Activated CD4-positive, alpha-beta T cell treated with anti-CD3 and anti-CD28 coated beads, Interleukin-10, Interleukin-2, amounts not matched to agents 100 ng/mL and 50 ng/mL, durations not matched to agents 16 hours and 8 hours (primary cell): Measurements from ENCODE around the gene CSTF2T.

ENCODE experiments used
- DNase-seq: peaks from one replicate; pipeline ENCODE4 v3.0.0-alpha.2; 2020

CSTF2T gene

GRCh38 chr10:51699475-51700227, at the start of gene CSTF2T:
TSS of gene CSTF2T (minus strand) at chr10:51699595. CDS start at chr10:51699549, 46 bp downstream.
- peak; percentile 95 for DNase-seq

GRCh38 chr10:51748959-51749358, 49.6 kb upstream of the CSTF2T start:
- DNase-seq: no peak

GRCh38 chr10:51747216-51747615, 47.8 kb upstream of the CSTF2T start:
- DNase-seq: no peak

GRCh38 chr10:51745397-51745796, 46.0 kb upstream of the CSTF2T start:
- no peak for DNase-seq

DNA sequence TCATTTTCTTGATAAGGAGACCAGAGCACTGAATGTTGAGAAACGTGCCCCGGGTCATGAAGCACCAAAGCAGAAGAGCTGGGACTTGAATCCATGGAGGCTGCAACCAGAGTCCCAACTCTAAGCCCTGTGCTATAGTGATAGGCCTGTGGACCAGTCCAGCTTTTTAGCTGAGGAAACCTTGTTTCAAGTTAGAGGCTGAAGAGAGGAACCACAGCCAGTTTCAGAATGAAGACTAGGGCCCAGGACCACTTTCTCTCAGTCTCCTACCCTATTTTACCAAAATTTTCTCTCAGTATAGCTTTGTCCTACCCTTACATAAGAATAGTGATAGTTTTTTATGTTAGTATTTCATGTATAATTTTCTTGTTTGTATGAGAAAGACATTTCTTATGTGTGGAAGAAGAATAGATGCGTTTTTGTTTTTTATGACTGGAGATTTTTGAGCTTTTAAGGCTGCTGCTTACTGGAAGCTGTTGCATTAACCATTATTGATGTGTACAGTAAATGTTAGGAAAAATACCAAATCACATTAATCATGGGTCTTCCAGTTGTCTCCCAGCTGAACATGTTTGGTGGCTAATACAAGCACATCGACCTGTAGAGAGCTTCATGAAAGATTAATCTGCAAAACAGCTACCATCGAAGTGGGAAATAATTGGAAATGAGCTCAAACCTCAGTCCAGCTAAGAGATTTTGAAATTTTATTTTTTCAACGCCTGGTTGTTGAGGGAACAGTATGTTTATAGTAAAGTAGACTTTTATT, 45.0 kb upstream of the CSTF2T start:
- DNase-seq: no peak

DNA sequence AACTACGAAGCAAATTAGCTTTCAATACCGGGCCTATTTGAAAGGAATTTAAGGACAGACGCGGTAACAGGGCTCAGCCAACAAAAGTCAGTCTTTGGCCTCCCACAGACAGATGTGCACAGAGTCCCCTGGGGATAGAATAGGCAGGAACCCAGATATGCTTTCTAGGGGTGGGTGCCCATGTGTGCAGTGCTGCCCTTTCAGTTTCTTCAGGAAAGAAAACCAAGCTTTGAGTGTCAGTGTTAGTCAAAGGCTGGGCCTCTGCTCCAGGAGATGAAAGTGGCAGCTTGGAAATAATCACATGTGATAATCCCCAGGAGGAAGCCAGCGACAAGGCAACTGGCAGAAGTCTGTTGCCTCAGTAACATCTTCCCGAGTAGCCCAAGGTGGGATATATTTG, 43.8 kb upstream of the CSTF2T start:
- no peak for DNase-seq

DNA sequence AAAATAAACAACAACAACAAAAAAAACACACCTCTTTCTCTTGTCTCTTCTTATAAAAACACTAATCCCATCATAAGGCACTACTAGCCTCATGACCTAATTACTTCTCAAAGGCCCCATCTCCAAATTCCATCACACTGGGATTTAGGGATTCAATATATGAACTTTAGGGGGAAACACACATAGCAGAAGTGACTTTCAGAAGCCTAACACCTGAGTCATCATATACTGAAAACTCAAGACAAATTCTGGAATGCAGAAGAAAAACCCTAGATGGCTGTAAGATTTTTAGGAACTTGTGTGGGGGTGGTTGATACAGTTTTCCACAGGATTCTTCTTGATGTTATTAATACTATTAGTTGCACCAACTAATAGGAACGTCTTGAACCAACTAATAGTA, 33.7 kb upstream of the CSTF2T start:
- no peak for DNase-seq

DNA sequence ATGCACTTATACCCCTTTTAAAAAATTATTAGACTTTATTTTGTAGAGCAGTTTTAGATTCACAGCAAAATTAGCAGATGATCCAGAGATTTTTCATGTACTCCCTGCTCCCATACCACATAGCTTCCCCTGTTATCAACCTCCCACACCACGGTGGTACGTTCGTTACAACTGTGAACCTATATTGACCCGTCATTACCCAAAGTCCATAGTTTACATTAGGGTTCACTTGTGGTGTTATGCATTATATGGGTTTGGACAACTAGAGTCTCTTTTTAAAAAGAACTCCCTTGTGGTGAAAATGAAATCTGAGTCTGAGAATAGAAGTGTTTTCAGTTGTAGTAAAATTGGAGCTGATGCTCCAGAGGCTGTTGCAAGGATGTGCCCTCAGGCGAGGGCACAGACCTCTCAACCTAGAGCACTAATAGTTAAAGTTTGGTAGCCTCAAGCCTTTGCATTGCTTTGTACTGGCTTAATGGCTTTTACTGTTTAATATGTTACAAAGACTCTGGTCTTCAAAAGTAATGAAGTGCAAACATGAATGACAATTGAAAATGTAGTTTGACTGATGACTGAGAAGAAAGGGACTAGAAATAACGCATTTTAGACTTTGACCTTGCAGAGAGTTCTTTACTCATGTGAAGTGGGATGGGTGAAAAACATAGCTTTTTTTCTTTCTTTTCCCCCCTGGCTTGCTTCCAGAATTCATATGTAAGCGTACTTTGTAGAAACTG, 30.6 kb upstream of the CSTF2T start:
- DNase-seq: no peak

DNA sequence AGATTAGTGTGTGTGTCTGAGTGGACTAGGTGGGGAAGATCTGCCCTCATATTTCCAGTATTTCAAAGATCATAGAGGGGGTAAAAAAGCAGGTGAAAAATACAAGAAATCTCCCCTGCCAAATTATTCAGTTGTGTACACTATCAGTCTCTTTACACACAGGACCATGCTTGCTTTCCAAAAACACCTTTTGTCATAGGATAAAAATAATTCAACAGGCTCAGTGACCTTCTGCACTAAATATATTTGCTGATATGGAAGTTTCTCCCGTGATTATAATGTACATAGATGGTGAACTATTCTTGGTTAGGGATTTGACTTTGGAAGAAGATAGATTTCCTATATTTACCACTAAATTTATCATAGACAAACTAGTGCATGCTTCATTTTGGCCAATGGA, 24.6 kb upstream of the CSTF2T start:
- no peak for DNase-seq

DNA sequence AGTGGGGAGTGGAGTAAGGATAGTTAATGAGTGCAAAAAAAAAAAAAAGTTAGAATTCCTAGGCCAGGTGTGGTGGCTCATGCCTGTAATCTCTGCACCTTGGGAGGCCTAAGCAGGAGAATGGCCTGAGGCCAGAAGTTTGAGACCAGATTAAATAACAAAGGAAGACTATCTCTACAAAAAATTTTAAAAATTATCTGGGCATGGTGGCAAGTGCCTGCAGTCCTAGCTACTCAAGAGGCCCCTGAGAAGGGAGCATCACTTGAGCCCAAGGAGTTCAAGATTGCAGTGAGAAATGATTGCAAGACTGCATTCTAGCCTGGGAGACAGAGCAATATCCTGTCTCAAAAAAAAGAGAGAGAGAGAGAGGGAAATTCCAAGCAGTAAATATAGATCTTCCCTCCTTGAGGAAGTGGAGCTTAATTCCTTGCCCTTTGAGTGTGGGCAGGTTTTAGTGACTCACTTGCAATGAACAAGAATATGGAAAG, 19.5 kb upstream of the CSTF2T start:
- no peak for DNase-seq

- no peak for DNase-seq
These were observed 17.6 kb upstream of the CSTF2T start for GRCh38 chr10:51716981-51717380.

DNA sequence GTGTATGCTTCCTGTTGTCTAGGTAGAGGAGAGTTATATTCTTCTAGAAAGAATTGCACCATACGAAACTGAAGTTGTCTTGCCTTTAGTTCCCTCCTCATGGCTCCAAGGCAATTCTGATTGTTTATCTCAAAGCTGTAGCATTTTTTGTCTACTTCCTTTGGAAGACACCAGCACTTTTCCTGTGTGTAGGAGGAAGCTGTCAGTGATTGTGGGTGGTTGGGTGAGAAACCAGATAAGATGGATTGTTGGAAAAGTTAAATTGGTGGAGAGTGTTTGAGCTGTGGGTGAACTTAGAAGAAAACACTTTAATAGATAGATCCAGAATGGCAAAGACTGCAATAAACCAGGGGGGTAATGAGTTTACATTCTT, 12.1 kb upstream of the CSTF2T start:
- DNase-seq: no peak

- no peak for DNase-seq
These were observed 10.1 kb upstream of the CSTF2T start for GRCh38 chr10:51709324-51709972.

DNA sequence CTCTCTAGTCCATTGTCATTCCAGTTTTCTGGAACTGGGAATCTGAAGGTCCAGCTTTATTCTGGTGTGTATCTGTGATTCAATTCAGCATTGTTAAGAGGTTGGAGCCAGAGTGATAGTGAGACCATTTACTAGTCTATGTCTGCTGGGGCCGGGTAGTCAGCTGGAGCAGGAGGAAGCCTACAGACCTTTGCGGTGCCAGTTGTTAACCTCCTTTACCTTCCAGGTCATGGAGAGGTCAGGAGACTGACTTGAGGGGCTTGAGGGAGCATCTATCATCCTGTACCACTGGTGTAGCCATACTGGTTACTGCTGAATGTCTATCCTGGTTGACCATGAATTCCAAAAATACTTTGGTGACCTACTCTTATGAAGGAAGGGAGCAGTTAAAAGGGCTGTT, 9.2 kb upstream of the CSTF2T start:
- no peak for DNase-seq

GRCh38 chr10:51707821-51708424, 8.5 kb upstream of the CSTF2T start:
- no peak for DNase-seq

GRCh38 chr10:51707392-51707791, 8.0 kb upstream of the CSTF2T start:
- DNase-seq: no peak

- DNase-seq: no peak
These were observed 6.8 kb upstream of the CSTF2T start for GRCh38 chr10:51706225-51706624.

- DNase-seq: no peak
These were observed 6.4 kb upstream of the CSTF2T start for GRCh38 chr10:51705774-51706173.

DNA sequence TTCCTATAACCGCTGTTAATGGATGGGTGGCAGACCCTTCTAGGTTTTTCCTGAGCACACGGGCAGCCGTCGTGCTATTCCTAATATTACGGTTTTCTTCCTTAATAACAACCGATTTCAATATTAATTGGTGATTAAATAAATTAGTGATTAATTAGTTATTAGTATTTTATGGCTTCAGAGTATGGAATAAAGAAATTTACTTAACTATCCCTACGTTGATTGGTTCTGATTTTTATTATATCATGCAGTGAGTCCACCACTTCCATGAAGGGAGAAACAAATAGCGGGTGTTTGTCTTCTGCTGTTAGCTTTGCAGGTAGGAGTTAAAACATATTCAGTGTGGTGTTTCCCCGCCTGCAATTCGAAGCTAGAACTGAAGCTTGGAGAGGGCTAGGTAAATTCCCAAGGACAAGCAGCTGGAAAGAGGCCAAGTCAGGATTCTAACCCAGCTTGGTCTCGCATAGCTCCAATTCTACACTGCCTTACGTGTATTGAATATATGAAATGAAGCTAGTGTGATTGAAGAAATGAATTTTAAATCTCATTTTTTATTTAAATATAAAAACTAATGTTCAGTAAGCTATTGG, 928 bp upstream of the CSTF2T start:
- no peak for DNase-seq

- no peak for DNase-seq
These were observed 285 bp downstream of the CSTF2T start for GRCh38 chr10:51699145-51699474.

DNA sequence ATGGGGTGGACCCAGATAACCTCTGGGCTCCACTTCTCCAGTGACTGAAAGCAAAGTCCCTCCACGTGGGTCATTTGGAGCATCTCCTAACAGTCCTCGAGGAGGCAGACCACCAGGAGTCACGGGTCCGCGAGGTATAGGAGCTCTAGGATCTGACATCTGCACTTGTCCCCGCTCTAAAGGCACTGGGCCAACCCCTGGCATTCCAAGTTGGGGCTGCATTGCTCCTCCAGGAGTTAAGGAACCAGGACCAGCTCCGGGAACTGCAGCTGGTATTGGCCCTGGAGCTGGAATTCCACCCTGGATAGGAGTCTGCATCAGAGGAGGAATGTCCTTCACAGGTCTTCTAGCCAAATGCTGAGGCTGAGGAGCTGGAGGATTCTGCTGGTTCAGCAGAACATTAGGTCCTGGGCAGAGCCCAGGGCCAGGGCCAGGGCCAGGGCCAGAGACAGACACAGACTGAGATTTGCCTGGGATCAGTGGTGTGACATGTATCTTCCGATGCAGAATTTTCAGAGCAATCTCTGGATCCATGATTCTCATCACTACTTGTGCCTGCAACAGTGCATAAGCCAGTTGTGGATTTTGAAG, 827 bp downstream of the CSTF2T start:
- DNase-seq: no peak

DNA sequence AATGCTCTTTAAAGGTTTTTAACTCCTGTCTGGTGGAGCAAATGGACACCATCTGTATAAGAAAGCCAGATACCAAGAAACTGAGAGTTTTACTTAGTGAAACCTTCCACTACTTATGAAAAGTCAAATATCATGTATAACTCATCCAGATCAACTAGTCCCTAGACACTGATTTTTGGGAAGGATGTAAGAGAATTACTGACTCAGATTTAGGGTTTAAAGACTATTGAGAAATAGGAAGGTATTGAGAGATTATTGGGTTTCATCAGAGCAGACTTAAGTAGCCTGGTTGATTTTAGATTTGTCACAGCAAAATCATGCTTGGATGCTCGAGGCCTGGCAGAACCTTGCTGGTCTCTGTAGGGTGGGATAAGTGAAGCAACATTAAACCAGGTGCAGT, 3.1 kb downstream of the CSTF2T start:
- DNase-seq: no peak
